GM11168 (cell line): ENCODE results near the gene ALG6.
"Not testable (repeated sequence)": the region's sequence is repeated elsewhere in the genome, so short reads cannot be mapped to it uniquely, and the experiment has no call there.

ENCODE experiments used
- in situ Hi-C: fragments of 300-500 bp; cut with MboI; formaldehyde crosslinking; loops from one replicate; pipeline ENCODE4 v1.12.0; 2022; ENCODE audit warnings: low sequenced_read_pairs; ENCODE audit not compliant: unreplicated experiment

The ALG6 gene

DNA sequence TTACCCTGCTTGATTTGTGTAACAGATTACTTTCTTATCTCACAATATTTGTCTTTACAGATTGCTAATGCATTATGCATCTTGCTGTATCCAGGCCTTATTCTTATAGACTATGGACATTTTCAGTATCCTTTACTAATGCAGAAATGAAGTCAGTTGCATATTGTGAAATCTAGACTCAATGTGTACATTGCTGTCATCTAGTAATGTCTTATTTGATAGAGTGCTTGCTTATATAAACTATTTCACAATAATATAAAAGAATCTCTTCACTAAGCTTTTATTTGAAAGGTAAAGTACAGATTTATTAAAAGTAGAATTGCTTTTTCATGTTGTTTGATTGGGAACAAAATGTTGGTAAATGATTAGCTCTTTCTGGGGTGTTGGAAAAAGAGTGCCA lies 39.6 kb downstream of the ALG6 start:
- in situ Hi-C loops, result no loop called here

DNA sequence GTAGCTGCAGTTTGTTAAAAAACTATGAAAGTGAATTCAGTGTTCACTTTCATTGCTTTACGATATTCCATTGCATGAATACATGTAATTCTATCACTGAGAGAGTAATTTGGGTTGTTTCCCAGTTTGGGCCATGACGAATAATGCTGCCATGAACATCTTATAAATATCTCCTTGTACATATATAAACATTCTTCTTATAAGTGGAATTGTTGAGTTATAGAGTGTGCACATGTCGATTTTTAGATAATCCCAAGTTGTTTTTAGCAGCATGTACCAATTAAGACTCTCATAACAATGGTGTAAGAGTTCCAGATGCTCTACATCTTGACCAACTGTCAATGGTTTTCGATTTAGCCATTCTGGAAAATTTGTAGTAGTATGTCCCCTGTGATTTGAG lies 40.9 kb downstream of the ALG6 start:
- in situ Hi-C loops, result no loop called here

DNA sequence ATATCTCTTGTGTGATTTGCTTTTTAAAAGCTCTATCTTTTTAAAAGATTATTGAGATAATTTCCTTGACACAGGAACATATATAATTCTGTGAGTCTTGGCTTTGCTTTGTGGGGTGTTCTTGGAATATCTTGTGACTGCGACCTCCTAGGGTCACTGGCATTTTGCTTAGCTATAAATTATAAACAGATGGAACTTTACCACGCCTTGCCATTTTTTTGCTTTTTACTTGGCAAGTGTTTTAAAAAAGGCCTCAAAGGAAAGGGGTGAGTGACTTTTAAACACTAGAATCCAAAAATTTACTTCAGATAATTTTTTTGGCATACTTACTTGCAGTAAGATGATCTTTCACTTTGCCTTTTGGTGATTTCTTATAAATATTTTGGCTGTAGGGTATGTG lies 43.6 kb downstream of the ALG6 start:
- in situ Hi-C loops, result no loop called here

DNA sequence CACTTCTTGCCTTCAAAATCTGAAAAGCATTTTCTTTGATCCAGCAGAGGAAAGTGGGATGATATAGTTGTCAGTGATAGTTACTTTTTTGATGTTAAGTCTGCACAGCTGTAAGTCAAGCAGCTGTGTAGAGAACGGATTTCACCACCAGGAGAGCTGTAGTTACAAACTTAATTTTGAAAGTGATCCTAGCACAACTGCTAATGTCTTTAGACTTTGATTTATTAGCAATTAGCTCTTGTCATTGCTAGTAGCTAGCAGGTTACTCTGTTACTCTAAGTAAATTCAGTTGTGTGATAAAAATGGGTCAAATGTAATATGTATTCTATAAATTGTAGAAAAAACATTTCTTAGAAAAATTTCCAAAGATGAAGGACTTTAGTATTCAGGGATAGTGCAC lies 46.0 kb downstream of the ALG6 start:
- in situ Hi-C loops, result no loop called here

DNA sequence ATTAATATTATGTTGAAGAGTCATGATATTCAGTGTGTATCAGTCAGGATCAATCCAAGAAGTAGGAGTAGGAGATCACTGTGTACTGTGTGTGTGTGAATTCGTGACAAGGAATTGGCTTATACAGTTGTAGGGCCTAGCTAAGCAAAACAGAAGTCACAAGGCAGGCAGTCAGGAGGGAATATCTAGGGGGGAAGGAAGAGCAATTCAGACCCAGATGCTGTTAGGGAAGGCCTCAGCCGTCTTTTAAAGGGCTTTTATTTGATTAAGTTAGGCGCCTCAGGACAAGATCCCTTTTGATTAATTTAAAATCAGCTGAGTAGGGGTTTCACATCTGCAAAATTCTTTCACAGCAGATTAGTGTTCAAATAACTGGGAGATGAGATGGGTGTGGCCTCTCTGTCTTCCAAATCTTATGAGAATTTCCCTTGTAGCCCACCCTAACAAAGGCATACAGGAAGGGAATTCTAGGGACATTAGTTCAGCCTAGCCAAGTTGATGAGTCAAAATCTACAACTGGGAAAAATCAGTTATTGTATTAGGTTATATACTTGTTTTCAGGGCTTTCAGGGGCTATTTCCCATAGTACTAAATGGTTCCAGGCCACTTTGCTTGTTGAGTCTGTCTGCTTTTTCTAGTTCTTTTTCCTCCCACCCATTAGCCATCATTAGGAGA lies 47.4 kb downstream of the ALG6 start:
- in situ Hi-C loops, result no loop called here

DNA sequence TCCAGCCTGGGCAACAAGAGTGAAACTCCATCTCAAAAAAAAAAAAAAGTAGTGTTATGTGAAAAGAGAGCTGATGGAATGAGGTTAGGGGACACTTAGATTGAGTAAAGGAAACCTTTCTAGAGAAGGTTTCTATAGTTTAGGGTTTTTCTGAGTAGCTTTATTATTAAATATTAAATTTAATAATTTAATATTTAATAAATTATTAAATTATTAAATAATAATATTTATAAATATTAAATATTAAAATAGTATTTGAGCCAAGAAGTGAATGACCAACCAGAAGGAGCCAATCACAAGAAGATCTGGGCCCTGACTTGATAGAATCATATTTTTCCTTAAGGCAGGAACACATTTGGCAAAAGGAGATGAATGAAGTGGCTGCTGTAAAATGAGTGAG lies 50.7 kb downstream of the ALG6 start:
- in situ Hi-C loops, result no loop called here

DNA sequence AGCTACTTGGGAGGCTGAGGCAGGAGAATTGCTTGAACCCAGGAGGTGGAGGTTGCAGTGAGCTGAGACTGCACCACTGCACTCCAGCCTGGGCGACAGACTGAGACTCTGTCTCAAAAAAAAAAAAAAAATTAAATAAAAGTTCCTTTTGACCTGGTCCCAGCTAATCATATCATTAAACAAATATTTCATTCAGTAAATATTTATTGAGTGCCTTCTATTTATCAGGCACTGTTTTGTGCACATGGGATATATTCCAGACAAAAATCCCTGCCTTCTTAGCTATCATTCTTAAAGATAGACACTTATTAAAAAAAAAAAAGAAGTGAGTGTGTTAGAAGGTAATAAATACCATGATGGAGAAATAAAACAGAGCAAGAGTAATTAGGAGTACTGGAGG lies 53.3 kb downstream of the ALG6 start:
- in situ Hi-C loops, result not testable (repeated sequence)

DNA sequence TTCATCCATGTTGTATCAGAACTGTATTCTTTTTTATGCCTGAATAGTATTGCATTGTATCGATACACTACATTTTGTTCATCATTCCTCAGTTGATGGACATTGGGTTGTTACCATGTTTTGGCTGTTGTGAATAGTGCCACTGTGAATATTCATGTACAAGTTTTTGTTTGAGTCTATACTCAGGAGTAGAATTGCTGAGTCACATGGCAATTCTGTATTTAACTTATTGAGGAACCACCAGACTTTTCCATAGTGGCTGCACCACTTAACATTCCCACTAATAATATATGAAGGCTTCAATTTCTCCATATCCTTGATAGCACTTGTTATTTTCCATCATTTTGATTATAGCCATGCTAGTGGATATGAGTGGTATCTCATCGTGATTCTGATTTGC lies 56.2 kb downstream of the ALG6 start:
- in situ Hi-C loops, result no loop called here

DNA sequence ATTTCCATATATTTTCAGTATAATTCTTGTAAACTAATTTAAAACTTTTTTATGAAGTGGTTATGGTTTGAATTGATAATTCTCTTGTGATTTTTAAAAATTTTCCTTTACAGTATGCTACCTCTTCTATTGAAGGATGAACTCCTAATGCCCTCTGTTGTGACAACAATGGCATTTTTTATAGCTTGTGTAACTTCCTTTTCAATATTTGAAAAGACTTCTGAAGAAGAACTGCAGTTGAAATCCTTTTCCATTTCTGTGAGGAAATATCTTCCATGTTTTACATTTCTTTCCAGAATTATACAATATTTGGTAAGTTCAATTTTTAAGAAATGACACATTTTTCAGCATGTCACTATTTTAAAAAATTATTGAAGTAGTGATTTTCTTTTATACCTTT lies 61.4 kb downstream of the ALG6 start:
- in situ Hi-C loops, result no loop called here

DNA sequence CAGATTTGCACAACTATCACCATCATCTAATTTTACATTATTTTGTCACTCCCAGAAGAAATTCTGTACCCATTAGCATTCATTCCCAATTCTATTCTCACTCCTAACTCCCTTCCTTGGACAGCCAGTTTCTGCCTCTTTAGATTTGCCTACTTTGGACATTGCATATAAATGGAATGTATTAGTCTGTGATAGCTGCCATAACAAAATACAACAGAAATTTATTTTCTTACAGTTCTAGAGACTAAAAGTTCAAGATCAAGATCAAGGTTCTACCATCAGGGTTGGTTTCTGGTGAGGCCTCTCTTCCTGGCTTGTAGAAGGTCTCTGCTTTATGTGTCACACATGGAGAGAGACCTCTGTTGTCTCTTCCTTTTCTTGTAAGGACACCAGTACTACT lies 61.9 kb downstream of the ALG6 start:
- in situ Hi-C loops, result no loop called here

DNA sequence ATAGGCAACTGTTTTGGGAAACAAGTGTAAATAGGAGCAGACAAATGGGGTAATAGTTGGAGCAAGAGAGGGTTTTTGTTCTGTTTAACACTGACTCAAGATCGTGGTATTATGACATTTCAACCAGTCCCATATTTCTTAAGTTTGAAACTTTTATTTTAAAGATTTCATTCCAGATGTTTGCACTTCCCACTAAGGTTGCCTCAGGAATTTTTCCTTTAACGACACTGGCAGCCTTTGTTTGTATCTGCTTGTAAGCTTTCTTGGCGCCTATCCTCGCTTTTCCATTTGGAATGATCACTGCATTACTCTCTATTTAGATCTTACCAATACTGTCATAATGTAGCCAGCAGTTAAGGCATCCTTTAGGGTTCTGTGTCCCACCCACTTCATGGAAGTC lies 67.7 kb downstream of the ALG6 start:
- in situ Hi-C loops, result no loop called here

DNA sequence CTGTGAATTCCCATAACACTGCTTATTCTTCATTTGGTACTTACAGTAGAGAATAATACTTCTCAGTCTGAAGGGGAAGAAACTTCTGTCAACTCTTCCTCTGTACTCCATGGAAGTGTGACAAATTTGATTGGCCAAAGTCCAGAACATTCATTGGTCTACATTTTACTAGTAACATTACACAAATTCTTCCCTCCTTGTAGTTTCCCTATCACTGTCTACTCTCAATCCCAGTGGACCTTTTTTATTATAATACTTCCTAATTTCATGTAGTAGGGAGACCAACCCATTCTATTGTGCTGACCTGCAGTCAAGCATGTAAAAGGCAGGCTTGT lies 74.7 kb downstream of the ALG6 start:
- in situ Hi-C loops, result no loop called here

DNA sequence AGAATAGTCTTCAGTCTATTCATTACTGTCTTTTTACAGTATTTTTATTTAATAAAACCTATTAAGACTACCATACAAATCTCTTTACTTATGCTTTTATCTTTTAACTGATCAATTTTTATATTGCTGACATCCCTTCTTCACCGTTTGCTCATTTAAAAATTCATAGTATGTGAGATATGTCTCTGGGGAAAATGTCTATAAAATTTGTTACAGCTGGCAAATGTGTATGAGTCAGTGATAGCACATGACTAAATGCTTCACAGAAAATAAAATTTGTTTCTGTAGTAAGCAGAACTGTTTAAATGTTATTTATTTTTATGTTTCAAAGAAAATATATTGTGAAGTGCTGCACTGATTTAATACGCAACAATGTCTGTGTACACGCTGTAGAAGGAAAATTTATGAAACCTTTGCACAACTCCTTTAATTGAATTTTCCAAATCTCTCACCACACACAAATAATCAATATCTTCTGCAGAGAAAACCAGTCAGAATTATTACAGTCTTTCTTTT lies 81.4 kb downstream of the ALG6 start:
- in situ Hi-C loops, result no loop called here

DNA sequence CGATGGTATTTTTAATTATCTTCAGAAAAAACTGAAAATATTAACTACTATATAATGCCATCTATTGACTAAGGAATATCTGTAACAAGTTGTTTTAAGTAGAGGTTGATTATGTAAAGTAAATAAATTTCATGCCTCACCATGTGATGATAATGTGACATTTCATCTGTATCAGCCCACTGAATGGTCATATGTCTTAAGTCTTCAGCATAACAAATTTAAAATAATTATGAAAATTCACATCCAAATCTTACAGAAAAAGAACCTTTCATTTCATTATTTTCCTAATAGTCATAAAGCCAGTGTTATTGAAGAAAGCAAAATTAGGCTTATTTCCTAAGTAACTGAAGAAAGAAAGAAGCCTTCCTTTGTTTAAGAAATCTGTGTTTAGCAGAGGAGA lies 83.0 kb downstream of the ALG6 start:
- in situ Hi-C loops, result no loop called here

DNA sequence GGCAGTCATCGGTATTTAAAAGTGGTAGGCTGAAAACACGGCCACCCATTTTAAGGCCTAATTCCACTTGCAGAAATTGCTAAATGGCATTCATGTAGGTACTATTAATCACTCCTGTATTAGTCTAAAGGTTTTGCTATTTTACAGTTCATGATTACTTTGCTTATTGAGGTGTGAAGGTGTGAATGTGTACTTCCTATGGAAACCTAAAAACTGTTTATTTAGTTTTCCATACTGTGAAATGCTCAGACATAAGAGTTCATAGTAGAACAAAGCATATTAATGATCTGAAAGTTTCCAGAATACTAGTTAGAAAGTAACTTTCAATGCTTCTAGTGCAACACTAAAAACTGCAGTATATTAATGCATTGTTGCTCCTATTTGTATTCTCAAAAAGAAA lies 85.8 kb downstream of the ALG6 start:
- in situ Hi-C loops, result no loop called here

DNA sequence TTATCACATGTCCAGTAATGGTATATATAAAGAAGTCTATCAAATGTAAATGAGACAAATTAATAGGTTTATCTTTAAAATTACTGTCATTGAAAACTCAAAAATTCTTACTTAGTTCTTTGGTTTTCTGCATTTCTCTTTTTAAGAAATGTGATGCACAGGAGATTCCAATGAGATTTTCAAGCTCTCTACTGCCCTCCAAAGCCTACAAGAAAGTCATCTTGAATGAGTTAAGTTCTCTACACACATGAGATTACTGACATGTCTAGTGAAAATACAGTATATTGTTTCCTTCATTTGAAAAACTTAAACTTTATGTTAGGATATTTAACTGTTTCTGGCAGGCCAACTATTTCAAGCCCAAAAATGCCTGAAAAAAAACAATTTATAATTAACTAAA lies 86.8 kb downstream of the ALG6 start:
- in situ Hi-C loops, result no loop called here

DNA sequence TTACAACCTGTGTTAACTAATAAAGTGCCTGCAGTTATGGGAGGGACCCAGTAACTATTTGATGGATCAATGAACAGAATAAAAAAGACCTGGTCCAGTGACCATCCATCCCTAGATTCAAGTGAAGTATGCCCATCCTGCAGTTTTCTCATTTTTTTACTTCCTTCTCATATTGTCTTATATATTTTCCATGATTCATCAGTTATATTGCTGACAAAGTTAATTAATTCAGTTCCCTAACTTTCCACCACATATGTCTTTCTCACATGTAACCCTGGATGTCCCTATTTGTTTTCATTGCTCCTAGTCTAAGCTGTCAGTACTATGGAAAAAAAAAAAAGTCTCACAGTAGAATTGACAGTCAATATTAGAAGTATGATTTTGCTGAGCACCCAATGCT lies 91.3 kb downstream of the ALG6 start:
- in situ Hi-C loops, result no loop called here

DNA sequence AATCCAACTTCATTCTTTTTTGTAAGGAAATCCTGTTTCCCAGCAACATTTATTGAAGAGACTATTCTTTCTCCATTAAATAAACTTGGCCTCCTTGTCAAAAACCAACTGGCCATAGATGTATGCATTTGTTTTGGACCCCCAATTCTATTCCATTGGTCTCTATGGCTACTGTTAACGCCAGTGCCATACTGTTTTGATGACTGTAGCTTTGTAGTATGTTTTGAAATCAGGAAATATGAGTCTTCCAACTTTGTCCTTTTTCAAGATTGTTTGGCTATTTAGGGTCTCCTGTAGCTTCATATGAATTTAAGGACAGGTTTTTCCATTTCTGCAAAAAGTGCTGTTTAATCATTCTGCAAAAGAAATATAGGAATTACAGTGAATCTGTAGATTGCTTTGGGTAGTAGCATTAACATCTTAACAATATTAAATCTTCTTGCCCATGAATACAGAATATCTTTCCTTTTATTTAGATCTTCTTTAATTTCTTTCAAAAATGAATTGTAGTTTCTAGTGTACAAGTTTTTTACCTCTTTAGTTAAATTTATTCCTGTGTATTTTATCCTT lies 94.3 kb downstream of the ALG6 start:
- in situ Hi-C loops, result no loop called here

DNA sequence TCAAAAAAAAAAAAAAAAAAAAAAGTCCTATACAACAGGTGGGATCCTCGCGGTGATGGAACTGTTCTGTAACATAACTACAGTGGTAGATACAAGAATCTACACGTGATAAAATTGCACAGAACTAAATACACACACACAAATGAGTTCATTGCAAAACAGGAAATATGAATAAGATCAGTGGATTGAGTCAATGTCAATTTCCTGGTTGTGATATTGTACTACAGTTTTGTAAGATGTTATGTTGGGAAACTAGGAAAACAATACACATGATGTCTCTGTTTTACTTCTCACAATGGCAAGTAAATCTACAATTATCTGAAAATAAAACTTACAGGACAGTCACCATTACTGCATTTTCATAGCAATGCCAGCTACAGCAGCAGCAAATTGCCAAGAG lies 95.8 kb downstream of the ALG6 start:
- in situ Hi-C loops, result no loop called here

DNA sequence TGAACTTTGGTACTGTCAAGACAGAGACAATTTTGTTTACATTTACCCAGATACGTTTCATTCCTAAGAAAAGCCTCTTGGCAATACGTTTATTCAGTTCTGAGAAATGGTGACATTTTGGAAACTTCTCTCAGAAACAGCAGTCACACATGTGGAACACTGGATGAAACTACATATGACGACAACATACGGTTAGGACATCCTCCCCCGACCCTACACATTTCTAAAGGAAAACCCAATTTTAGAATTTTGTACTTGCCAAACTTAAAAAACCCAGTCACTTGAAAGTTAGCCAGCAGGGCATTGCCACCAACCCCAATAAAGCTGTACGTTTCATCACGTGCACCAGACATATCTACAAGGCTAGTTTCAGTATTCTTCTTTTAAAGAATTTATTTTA lies 98.8 kb downstream of the ALG6 start:
- in situ Hi-C loops, result no loop called here

DNA sequence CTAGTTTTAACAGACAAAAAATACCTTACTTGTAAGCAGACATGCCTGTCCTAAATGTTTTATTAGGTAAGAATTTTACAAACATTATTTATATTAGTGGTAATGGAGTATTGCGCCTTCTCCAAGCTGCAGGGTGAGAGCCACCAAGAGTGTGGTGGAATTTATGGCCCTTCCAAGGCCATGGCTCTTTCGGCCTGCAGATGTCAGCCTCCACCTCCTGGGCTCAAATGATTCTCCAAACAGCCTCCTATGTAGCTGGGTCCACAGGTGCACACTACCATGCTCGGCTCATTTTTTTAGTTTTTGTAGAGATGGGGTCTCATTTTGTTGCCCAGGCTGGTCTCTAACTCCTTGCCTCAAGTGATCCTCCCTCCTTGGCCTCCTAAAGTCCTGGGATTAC lies 99.3 kb downstream of the ALG6 start:
- in situ Hi-C loops, result no loop called here

DNA sequence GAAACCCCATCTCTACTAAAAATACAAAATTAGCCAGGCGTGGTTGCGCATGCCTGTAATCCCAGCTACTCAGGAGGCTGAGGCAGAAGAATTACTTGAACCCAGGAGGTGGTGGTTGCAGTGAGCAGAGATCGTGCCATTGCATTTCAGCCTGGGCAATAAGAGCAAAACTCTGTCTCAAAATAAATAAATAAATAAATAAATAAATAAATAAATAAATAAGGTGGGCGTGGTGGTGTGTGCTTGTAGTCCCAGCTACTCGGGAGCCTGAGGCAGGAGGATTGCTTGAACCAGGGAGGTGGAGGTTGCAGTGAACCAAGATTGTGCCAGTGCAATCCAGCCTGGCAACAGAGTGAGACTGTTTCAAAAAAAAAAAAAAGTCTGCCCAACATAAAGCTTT lies 101.3 kb downstream of the ALG6 start:
- in situ Hi-C loops, result not testable (repeated sequence)
